Lung microvascular endothelial cell (primary cell): Measurements from ENCODE around the gene PRKCD. TPM values are rescaled to one million over a fixed set of nuclear protein-coding genes. Genes with fewer than 3 reads are reported as not detected.

Source experiments
- DNase-seq, 2 donors: peaks; one replicate each; pipeline versions ENCODE4 v3.0.0 to v3.0.0-alpha.2; 2010; ENCODE audit warnings: low read depth in 2 of 2
- total RNA-seq: library from RNA; depleted of rRNA; stranded (reverse); fragments of >200 nt; gene quantifications from 2 replicates; pipeline ENCODE4 v1.2.1, GENCODE V29; 2014

PRKCD gene
- total RNA-seq, result 0.99 and 1.5 TPM in 2 replicates

DNA sequence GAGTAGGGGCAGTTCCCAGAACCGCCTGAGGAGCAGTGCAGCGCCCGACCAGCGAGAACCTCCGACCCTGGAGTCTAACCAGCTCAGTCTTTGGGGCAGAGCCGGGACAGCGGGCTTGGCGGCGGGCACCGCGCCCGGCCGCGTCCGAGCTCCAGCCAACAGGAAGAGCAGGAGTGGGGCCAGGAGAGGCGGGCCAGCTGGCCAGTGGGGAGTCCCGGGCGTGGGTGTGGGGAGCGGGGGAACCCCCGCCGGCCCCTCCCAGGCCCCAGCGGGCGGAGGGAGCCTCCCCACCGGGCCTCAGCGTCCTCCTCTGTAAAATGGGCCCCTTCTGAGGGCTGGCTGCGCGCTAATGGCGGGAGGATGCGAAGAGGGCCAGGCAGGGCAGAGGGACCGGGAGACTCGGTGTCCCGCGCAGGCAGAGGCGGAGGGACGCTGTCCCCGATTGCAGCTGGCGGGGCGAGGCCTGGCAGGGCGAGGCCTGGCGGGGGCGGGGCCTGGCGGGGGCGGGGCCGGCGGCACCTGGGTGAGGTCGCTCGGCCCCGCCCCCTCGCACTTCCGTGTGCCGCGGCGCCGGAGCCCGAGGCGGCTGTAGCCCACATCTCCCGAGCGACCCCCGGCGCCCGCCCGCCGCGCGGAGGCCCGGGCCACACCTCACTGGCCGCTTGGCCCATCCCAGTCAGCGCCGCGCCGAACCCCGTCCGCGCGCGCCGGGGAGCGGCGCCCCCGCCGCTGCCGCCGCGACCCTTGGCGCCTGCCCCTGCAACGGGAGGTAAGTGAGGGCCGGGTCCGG lies at the start of gene PRKCD:
TSS of gene PRKCD (plus strand) at position 550 of the 790 bp plus-strand sequence. CDS start 17,214 bp downstream, outside the sequence.
- DNase-seq, result peak; percentile 75 to 80

DNA sequence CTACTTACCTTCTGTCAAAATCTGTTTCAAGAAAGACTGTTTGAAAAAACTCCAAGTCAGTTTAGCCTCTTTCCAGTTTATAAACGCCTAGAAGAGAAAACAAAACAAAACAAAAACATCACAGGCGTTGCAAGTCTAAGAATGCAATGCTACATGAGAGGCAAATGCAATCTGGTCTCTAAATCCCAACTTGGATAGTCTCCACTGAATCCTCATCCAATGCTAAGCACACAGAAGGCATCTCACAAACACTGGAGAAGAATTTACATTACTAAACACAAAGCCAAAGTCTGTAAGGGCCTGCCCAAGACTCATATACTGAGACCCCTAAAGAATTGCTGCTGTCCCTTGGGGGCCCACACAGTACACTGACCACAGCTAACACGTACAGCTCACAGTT lies 49.2 kb upstream of the PRKCD start:
- DNase-seq, result no peak

DNA sequence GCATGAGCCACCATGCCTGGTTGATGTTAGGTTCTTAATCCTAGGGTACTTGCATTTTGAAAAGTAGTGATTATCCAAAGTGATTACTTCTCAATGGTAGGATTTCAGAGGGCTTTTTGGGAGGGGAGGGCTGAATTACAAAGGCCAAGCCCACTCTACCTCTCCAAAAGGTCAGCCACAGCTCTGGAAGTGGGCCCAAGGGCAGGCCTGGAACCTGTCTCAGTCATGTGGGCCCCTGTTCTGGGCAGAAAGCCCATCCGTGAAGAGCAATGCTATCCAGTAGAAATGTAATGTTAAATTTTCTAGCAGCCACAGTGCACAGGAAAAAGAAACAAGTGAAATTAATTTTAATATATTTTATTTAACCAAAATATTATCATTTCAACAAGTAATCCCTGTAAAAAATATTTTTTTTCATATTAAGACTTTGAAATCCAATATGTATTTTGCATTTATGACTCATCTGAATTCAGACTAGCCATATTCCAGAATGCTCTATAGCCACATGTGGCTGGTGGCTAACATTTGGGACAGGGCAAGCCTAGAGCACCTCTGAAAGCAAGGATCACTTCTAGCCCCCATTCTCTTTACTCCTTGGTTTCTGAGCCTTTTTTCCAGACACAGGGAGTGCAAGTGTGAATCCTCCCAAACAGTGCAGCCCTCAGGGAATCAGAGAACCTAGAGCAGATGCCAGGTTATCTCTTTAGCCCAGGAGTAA lies 47.6 kb upstream of the PRKCD start:
- DNase-seq, result no peak

DNA sequence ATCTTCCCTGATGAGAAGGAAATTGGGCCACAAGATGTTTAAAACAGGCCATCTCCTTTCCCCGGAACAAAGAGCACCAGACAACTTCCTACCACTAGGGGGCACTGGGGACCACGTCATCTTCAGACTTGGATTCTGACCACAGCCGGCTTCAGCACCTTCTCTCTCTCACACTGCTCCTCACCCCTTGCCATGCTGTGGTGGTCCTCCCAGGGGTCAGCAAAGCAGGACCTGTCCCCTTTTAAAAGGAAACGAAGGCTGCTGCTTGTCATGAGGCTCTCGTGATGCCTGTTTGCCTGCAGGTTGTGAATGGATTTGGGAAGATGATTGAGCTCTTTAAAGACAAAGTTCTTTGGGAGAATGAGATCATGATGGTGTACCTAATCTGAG lies 47.0 kb upstream of the PRKCD start:
- peak; percentile 80 to 81 for DNase-seq

DNA sequence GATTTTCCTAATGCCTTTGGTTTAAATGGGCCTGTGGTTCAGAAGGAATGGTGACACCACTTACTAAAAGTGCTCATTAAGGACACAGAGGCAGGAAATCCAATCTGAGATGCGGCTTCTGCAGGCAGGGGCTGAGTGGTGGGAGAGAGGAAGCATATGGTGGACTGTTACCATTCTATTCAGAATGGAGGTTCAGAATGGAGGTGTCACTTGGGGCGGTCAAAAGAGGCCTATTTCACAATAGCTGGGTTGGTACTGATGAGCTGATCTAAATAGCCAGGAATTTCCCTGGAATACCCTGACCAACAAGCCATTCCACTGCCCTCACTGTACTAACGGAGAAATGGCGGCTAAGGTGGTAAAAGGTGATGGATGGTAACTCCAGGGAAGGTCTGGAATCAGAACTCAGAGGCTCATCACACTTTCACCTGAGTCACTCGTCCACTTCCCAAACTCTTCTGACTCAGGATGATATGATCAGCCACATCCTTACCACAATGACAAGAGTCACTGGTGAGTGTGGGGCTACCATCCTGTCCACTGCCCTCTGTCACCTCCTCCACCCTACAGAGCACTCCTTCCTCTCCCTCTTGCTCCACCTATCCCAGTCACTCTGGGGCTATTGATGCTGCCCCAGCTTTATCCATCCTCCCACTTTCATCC lies 46.5 kb upstream of the PRKCD start:
- peak in 1 of 2 donors; percentile 21 for DNase-seq

DNA sequence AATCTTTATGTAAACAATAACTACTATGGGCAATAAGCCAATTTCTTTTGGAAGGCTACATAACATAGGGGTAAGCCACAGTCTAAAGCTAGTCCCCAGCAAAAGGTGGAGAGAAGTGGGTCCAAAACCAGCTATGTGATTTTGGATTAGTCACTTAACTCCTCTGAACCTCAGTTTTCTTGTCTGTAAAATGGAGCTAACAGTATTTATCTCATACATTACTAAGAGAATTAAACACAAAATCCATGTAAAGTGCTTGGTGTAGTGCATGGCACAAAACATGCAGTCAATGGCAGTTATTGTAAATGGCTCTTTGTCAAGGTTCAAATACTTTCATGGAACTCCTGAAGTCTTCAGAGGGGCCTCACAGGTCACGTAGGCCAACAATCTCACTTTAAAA lies 44.1 kb upstream of the PRKCD start:
- DNase-seq, result no peak

DNA sequence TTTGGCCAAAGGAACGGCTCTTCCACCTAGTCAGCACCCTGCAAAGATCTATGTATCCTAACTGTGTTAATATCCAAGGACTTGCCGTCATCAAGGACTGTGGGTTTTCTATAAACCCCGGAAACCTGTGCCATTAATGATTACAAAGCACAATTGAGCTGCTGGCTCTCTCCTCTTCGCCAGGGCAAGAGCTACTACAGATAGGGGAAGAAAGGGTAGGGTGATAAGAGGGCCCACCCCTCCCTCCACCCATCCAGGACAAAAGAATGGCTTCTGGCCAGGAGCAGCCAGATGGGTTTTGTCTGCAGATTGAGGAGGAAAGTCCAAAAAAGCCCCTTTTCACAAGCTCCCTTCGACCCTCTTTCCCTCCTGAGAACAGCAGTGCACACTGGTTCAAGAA lies 40.7 kb upstream of the PRKCD start:
- no peak for DNase-seq

DNA sequence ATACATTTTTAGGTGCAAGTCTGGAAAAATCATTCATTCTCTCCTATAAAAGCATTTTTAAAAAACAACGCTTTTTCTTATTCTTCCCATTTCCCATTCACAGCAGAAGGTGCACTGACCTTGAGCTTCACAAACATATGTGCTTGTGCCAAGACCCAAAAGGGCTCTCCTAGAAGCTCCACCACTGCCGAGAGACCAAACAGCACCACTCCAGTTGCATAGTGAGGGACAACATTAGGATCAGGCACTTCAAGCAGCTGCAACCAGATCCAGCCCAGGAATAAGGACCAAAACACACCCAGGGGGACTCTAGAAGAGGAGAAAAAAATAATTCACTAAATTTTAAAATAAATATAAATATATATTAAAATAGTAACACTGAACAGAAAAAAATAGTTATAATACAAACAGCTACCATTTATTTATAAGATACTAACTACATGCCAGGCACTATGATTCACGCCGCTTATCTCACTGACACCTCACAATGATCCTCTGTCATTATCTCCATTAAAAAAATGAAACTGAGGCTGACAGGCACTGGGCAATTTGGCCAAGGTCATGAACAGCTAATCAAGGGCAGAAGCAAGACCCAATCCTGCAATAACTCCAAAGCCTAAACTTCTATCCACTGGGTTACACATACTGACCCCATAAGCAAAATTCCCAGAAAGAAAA lies 38.6 kb upstream of the PRKCD start:
- no peak for DNase-seq

DNA sequence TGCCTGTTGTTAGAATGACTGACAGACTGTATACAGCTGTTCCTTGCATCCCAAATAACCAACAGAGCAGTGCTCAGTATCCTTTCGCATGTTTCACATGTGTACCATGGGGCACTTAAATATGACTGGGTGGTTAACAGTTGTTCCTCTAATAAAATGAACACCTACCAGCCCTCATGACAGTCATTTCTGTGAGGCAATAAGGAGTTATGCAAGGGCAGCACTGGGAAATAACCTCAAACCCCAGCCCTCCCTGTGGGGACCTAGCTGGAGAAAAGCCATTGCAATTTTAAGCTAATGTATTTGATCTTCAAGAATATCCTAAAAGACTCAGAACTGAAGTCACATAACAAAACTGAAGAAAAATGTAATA lies 38.1 kb upstream of the PRKCD start:
- no peak for DNase-seq

DNA sequence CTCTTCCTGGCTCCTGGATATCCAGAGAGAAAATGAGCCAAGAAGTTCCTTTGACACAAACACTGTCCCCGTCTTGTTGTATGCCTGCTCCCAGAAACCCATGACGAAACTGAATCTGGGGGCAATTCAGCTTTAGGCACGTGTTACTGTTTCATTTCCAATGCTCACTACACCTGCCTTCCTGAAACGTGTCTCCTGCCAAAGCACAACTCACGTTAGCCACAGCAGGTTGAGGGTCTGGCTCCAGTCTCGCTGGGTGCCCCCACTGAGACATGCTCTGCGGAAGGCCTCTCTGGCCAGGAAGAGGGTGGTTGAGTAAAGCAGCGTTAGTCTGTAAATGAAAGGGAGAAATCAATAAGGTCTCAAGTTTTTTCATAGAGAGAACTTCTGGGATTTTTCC lies 37.5 kb upstream of the PRKCD start:
- no peak for DNase-seq

DNA sequence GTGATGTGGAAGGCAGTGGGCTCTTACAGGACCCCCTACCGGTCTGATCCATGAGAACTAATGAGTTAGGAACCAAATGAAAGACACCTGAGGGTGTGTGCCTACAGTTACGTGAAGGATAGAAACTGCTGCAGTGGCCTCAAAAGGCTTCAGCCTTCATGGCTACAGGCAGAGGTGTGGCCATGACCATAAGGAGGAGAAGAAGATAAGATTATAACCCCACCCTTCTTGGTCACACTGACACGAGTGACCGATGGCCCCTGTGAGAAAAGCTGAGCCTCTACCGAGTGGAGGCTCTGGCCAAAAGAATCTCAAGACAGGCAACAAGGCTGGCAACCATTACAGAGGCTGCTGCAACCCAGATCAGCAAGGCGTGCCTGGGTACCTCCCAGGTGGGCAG lies 37.1 kb upstream of the PRKCD start:
- DNase-seq, result no peak

DNA sequence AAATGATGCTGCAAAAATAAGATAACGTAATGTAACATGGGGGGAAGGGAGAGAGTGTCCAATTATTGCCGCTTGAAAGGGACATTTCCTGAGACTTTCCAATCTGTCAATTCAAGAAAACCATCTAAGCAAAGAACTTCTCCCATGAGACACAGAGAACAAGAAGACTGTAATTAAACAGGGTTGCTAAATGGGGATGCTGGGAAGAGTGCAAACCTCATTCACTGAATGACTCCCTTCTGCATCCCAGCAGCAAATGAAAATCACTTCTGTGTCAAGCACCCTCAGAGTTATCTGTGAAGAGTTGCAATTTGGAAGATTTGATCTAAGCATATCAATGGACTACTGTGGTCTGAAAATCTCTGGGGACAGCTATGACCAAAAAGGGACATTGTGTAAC lies 34.4 kb upstream of the PRKCD start:
- DNase-seq, result no peak

DNA sequence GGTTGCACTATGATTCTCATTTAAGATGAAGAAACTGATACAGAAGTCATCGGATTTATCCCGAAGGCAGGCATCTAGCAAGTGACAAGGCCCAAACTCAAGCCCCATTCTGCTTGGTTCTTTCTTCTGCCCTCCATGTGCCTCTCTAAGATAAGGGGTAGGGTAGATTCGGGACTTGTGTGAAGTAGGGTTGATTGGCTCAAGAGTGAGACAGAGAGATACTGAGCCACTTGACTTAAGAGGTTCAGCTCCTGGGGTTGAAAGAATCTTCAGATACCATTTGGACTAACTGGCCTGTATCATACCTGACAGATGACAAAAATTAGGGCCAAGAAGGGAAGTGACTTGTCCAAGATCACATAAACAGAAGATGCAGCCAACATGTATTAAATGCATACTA lies 31.7 kb upstream of the PRKCD start:
- no peak for DNase-seq

DNA sequence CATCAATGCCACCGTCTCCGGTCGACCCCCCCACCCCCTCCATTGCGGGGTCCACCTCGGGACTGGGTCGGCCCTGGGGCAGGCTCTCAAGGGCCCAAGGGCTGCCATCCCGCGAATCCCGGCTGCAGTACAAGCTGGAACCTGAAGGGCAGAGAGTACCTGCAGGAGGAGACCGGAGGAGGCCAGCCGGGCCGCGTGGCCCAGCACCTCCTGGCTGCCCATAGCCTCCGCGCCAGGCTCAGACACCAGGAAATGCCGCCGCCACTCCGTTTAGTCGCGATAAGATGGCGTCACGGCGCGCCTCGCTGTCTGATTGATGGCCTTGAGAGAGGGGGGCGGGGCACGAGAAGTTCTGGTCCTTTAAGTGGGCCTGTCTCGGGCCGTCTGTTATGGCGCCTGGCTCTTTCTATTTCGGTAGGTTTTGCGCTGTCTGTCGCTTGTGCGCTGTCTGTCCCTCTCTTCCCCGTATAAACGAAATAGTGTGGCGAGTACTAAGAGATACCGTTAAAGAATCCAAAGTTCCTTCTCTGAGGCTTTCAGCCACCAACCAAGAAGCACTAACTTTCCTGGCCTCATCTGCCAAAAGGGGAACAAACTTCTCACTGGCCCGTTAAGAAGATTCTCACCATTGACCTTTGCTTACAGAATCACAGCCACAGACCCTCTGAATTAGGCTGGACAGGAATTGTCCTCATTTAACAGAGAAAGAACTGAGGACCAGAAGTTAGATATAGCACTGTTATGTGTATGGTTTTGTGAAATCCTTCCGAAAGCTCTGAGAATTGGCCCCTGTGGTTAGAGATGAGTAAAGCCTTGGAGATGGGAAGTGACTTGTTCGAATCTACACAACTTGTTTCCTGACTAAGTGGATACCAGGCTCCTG lies 30.6 kb upstream of the PRKCD start, which contains the start of gene RFT1:
TSS of gene RFT1 (minus strand) at position 257 of the 883 bp plus-strand sequence. CDS start at position 222, 35 bp downstream.
- DNase-seq, result peak; percentile 97 to 98

DNA sequence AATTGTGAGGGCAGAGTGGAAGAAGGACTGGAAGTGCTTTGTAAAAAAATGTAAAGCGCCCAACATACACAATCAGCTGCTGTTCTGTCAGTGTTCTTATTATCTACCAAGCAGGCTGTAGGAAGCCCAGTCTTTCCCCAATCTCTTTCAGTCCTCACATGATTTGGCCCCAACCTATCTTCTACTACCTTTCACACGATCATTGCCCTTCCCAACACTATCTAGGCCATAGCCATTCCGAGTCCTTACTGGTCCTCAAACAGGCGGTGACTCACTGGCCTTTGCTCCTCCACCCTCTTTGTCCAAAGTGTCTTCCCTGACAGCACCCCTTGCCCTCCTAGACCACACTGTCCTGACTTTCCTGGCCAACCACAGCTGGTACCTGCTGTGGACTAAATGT lies 29.9 kb upstream of the PRKCD start:
- DNase-seq, result no peak

DNA sequence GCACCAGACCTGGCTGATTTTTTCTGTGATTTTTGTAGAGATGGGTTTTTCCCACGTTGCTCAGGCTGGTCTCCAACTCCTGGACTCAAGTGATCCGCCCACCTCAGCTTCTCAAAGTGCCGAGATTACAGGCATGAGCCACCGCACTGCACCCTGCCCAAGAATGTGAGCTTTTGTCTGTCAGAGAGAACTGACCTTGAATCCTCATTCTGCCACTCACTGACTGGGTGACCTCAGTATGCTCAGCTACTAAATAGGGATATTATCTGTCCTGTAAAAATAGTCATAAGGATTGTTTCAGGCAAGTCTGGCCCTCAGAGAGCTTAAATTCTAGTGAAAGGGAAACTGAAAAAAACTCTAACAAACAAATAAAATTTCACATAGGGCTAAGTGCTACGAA lies 28.7 kb upstream of the PRKCD start:
- DNase-seq, result no peak

DNA sequence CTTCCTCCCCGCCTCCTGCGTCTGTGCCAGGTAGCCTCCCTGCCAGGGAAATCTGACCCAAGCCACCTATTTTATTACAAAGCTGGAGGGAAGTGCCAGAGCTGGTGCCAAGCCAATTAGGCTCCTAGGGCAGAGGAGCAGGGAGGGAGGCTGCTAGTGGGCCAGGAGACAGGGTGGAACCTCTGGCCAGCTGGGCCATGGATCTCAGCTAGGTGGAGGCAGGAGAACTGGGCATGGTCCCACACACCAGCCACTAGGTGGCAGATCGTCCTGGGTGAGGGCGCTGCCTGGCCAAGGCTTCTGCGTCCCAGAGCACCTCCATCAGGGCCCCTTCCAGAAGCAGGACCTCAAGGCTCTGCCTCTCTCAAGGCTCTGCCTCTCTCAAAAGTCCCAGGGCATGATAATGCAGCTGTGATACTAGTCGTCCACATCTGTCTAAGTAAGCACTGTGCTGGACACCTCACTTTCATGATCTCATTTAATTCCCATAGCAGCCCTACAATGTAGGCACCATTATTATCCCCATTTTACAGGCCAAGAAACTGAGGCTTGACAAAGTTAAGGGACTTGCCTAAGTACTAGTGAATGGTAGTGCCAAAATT lies 26.3 kb upstream of the PRKCD start:
- DNase-seq, result peak; percentile 74

DNA sequence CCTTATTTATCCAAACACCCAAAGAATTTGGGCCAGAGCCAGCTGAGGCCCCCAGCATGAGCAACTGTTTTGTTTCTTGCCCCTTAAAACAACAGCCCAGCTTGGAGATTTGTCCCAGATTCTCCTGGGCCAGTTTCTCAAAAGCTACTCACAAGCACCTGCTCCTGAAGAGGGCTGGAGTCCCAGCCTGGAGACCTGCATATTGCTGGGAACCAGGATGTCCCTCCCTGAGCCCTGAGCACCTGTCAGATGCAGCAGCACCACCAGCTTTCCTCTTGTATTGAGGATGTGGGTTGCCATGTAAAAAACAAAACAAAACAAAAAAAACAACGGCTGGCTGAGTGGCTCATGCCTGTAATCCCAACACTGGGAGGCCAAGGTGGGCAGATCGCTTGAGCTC lies 23.8 kb upstream of the PRKCD start:
- DNase-seq, result no peak

DNA sequence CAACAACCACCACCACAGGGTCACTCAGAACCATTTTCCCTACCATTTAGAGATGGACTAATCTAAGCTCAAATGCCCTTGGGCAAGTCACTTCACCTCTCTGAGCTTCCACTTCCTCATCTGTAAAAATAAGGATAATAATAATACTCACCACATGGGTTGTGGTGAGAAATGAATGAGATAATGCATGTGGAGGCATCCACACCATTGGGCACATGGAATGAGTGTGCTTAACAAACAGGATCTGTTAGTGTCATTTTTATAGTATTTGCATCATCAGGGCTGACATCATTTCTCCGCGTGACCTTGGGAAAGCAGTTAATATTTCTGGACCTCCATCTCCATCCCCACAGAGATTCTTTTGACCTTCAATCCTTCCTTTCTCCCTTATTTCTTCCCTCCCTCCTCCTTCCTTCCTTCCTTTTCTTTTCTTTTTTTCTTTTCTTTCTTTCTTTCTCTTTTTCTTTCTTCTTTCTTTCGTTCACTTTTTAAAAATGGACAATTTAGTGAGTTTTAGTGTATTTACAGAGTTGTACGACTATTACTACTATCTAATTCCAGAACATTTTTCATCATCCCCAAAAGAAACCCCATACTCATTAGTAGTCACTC lies 23.1 kb upstream of the PRKCD start:
- no peak for DNase-seq
